Measurements from ENCODE around the gene ST3GAL5.

The ST3GAL5 gene

DNA sequence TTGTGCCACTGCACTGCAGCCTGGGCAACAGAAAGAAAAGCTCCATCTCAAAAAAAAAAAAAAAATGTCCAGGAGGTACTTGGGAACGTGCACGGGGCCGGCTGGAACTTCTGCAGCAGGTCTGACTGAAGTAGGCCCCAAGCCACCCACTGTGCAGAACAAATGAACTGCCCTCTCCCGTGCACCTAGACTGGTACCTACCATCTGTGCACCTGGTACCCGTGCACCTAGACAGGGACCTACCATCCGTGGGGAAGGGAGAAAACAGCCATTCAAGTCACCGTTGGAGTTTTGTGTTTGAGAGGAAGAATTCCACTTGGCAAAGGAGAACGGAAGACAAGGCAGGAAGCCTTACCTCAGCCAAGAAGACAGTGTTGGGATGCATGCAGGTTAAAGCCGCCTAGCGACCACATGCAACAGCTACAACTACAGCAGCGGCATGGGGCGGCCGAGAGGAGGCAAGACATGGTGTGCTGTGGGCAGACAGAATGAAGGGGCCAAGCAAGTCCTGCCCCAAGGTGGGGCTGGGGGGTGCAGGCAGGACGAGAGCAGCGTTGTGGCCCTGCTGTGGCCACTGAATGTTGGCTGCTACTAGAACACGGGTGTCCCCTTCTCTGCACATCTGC, 16.1 kb downstream of the ST3GAL5 start:
- Mint-ChIP-seq H3K27ac (no peak overlapping the region), H3K36me3 (ENCODE audit: low read depth) (peaks cover 5% of the 10 kb centered on the region), H3K27me3 (ENCODE audit: low read depth, poor library complexity) (peaks cover 9% of the 10 kb centered on the region), H3K4me1 (peaks cover 44% of the 10 kb centered on the region), H3K4me3 (no peak overlapping the region), H3K9me3 (no peaks in the 10 kb centered on the region)
- TF ChIP-seq, protein P1, sequence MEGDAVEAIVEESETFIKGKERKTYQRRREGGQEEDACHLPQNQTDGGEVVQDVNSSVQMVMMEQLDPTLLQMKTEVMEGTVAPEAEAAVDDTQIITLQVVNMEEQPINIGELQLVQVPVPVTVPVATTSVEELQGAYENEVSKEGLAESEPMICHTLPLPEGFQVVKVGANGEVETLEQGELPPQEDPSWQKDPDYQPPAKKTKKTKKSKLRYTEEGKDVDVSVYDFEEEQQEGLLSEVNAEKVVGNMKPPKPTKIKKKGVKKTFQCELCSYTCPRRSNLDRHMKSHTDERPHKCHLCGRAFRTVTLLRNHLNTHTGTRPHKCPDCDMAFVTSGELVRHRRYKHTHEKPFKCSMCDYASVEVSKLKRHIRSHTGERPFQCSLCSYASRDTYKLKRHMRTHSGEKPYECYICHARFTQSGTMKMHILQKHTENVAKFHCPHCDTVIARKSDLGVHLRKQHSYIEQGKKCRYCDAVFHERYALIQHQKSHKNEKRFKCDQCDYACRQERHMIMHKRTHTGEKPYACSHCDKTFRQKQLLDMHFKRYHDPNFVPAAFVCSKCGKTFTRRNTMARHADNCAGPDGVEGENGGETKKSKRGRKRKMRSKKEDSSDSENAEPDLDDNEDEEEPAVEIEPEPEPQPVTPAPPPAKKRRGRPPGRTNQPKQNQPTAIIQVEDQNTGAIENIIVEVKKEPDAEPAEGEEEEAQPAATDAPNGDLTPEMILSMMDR (IDR thresholded peaks at IDR 0.05), result peak; percentile 9
- DNase-seq, result no peak

DNA sequence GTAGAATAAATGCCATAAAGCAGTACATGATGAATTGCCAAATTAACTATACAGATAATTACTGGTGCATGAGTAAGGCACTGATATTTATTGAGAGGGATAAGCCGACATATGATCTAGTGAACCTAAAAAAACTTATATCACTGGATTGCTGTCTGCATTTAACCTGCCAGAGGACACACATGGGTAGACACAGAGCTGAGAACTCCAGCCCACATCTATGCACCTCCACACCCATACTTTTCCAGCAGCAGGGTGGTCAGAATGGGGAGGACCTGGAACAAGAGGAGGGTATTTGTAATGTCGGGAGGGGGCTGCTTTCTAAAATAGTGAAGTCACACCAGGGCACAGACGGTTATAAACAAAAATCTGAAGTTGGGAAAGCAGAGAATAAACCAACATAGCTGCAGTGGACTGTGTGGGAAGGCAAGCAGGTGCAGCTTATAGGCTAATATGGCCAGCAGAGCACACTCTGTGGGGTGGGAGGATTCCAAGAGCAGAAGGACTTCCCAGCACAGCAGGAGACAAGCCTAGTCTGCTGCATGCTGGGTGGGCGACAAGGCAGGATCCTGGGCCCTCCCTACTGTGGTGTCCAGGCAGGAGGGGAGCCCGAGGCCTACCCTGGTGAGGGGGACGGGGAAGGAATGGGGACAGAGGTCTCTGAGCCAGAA, 17.2 kb downstream of the ST3GAL5 start:
- H3K9me3 Mint-ChIP-seq, result no peaks in the 10 kb centered on the region
- TF ChIP-seq, protein P1 (IDR thresholded peaks at IDR 0.05), result no peak
- H3K4me1 Mint-ChIP-seq, result peaks cover 44% of the 10 kb centered on the region
- no peak for DNase-seq
- H3K4me3 Mint-ChIP-seq, result no peak overlapping the region
- H3K27me3 Mint-ChIP-seq (ENCODE audit: low read depth, poor library complexity), result peaks cover 9% of the 10 kb centered on the region
- no peak overlapping the region for H3K27ac Mint-ChIP-seq
- peaks cover 5% of the 10 kb centered on the region for H3K36me3 Mint-ChIP-seq (ENCODE audit: low read depth)

DNA sequence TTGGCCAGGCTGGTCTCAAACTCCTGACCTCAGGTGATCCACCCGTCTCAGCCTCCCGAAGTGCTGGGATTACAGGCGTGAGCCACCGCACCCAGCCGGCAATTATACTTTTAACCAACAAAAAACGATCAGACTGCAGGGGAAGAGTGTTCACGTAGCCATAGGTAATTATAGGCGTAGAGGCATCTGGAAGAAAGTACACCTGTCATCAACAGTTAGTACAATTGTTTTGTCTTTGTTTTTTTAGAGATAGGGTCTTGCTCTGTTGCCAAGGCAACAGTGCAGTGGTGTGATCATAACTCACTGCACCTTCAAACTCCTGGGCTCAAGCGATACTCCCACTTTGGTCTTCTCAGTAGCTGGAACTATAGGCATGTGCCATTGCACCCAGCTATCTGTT, 20.0 kb downstream of the ST3GAL5 start:
- TF ChIP-seq, protein P1 (IDR thresholded peaks at IDR 0.05), result no peak
- Mint-ChIP-seq H3K4me1 (peaks cover 38% of the 10 kb centered on the region), H3K4me3 (no peak overlapping the region), H3K27ac (no peak overlapping the region), H3K9me3 (no peaks in the 10 kb centered on the region), H3K36me3 (ENCODE audit: low read depth) (peaks cover 5% of the 10 kb centered on the region), H3K27me3 (ENCODE audit: low read depth, poor library complexity) (peaks cover 9% of the 10 kb centered on the region)
- no peak for DNase-seq

DNA sequence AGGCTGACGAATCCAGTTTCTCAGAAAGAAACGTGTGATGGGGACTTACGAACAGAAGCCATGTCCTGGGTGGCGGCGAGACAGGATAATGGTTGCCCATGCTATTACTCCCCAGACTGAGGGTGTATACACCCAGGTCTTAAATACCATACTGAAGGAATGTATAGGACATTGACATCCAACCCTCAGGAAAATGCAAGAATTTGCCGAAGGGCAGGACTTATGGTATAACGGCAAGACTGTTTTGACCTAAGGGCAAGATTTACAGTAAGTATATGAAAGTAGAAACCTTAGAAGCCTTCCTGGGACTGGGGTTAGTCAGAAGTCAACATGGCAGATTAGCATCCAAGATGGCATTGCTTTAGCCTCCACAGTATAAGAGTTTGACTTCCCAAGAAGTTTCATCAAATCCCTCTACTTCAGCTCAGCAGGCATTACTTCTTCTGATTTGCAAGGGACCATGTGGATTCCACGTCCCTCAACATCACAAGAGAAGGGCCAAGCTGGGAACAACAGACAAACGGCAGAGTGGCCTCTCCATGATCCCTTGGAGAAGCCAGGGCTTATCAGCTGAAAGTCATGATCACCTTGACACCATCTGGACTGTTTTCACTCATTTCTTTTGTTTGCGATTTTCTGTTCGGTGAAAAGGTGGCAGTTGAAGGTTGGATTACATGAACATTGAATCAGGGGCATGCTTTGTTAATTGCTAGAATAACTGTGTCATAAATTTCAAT, 21.1 kb downstream of the ST3GAL5 start:
- no peaks in the 10 kb centered on the region for H3K36me3 Mint-ChIP-seq (ENCODE audit: low read depth)
- peaks cover 30% of the 10 kb centered on the region for H3K4me1 Mint-ChIP-seq
- no peaks in the 10 kb centered on the region for H3K9me3 Mint-ChIP-seq
- H3K27me3 Mint-ChIP-seq (ENCODE audit: low read depth, poor library complexity), result peaks cover 11% of the 10 kb centered on the region
- no peak overlapping the region for H3K4me3 Mint-ChIP-seq
- no peak overlapping the region for H3K27ac Mint-ChIP-seq
- TF ChIP-seq, protein P1 (IDR thresholded peaks at IDR 0.05), result no peak
- no peak for DNase-seq

DNA sequence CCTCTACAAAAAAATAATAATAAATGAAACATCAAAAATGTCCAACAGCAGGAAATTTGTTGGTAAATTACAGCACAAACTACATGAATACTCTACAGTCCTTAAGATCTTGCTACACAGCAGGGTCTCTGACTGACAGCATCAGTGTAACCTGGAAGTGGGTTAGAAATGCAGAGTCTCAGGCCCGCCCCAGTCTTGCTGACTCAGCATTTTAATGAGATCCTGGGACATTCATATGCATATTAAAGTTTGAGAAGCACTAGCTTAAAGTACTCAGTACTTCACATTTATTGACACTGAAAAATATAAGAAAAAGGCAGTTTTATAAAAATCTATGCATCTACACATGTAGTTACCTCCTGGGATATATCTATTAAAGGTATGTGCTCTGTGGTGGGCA, 21.7 kb downstream of the ST3GAL5 start:
- Mint-ChIP-seq H3K27ac (no peak overlapping the region), H3K4me3 (no peak overlapping the region), H3K9me3 (no peaks in the 10 kb centered on the region), H3K36me3 (ENCODE audit: low read depth) (no peaks in the 10 kb centered on the region), H3K27me3 (ENCODE audit: low read depth, poor library complexity) (peaks cover 11% of the 10 kb centered on the region), H3K4me1 (peaks cover 27% of the 10 kb centered on the region)
- DNase-seq, result no peak
- TF ChIP-seq, protein P1 (IDR thresholded peaks at IDR 0.05), result no peak
